ENCODE data around the gene GPR34. TPM values are rescaled to one million over a fixed set of nuclear protein-coding genes. Genes with fewer than 3 reads are reported as not detected.

Gene GPR34
- not detected in 2 replicates for total RNA-seq

GRCh38 chrX:41688835-41689234 is at the start of gene GPR34:
Gene GPR34 (plus strand): TSS chrX:41688973. CDS start chrX:41695634, 6,661 bp downstream.

GRCh38 chrX:41723826-41724225 is 35.1 kb downstream of the GPR34 start, which contains the start of gene GPR82:
Gene GPR82 (plus strand): TSS chrX:41724181. CDS start chrX:41727027, 2,846 bp downstream.

Other genes starting within 250 kb of the GPR34 start
- not detected in 2 replicates for gene NYX, start 241.6 kb upstream of the GPR34 start, total RNA-seq
- gene GPR82, start 35.2 kb downstream of the GPR34 start, total RNA-seq, result not detected in 2 replicates
- 11.3 and 28.2 TPM in 2 replicates for gene CASK, start 234.6 kb downstream of the GPR34 start, total RNA-seq

Data from mammary microvascular endothelial cell (primary cell).